GM21528 (cell line): Measurements from ENCODE around the gene SYNE4.

ENCODE experiments used
- ATAC-seq: cut with Tn5 transposase; IDR thresholded peaks from one replicate; pipeline ENCODE4 v1.9.1; 2021; ENCODE audit warnings: mild to moderate bottlenecking, moderate library complexity; ENCODE audit not compliant: unreplicated experiment, low FRiP score

The SYNE4 gene

DNA sequence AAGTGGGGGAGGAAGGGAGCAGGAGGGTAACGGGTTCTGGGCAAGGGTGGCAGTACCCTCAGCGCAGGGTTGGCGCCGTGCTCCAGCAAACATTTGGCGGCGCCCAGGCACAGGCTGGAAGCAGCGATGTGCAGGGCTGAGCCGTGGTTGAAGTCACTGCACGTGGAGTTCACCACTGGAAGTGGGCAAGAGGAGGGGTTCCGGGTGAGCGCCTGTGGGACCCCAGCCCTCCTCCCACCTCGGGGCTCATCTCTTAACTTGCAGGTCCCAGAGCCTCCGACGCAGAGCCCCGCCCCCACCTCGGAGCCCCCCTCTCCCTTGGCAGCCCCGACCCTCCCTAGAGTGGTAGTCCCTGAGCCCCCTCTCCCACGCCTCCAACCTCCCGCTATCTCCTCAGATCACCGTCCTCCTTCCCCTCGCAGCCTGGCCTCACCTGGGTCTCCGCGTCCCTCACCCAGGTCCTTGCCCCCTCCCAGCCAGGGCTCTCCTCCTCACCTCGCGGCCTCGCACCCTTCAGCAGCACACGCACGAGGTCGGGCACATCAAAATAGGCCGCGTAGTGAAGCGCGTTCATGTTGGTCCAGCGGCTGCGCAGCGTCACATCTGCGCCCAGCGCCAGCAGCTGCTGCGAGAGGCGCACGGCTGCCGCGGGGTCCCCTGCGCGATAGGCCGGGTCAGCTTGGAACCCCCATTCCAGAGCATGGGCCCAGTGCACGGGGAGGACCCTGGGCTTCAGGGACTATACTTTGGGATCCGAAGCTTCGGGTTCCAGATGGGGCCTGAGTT lies 17.7 kb upstream of the SYNE4 start:
- no peak for ATAC-seq

DNA sequence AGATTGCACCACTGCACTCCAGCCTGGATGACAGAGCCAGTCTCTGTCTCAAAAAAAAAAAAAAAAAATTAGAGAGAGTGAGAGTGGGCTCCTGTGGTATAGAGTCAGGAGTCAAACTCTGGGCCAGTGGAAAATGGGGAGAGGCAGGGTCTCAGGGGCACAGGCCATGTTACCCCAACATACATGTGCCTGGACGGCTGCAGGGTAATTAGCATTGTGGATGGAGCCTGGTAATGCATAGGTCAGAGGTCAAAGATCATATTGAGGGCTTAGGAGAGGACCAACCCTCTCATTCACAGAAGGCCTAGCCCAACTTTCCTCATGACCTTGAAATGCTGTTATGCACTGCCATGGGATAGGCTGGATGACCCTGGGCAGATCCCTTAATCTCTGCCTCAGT lies 16.9 kb upstream of the SYNE4 start:
- ATAC-seq: no peak

DNA sequence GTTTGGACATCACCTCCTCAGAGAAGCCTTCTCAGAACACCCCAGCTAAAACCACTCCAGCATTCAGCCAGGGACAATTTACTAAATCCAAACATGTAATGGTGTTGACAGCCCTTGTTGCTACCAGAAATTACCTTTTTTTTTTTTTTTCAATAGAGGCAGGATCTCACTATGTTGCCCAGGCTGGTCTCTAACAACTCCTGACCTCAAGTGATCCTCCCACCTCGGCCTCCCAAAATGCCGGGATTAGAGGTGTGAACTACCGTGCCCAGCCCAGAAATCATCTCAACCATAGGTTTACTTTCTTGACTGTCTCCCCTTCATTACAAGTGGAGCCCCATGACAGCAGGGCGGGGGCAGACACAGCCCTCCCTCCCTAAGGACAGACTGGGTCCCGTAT lies 14.8 kb upstream of the SYNE4 start:
- ATAC-seq: no peak

- no peak for ATAC-seq
These were observed 10.6 kb upstream of the SYNE4 start for GRCh38 chr19:36019061-36019670.

DNA sequence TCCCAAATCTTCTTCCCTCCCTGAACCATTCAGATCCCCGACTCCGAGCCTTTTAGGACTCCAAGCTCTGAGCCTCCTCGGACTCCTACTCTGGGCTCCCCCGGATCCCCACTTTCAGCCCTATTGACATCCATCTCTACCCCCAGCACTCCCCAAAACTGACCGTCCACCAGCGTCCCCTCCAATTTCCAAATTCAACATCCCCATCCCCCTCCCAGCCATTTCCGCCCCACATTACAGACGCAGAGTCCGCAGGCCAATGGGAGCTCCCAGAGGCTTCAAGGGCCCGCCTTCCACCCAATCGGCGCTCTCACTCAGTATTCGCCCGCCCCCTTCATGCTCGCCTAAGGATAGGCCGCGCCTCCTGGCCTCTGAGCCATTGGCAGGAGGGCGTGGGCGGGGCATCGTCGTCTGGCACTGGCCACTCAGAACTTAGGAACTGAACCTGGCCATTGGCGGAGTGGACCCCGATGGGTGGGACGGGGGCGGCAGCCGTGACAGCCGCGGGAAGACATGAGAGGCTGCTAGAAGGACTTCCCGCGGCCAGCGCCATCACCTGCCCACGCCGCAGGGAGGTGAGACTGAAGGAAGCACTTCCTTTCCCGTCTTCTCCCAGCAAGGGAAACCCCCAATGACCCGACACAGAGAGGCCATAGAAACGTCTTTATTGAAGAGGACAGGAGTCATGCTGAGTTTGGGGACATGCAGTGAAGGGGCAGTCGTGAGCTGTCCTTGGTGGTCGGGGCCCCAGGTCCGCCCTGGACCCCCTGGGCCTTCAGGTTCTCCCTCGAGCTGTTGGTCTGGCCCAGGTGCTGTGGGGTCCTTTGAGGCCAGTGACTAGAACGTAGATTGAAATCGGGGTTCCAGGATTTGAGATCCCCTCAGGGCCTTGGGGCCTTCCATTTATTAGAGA lies 5.7 kb upstream of the SYNE4 start, which contains the start of gene ALKBH6:
TSS of gene ALKBH6 (minus strand) at position 202 of the 913 bp plus-strand sequence. CDS start 816 bp downstream, outside the sequence.
- peak; percentile 91 for ATAC-seq

GRCh38 chr19:36013280-36014011 lies 4.8 kb upstream of the SYNE4 start:
- no peak for ATAC-seq

GRCh38 chr19:36010402-36010801 lies 1.8 kb upstream of the SYNE4 start:
- ATAC-seq: no peak

- ATAC-seq: no peak
These were observed 1.2 kb upstream of the SYNE4 start for GRCh38 chr19:36009633-36010379.

DNA sequence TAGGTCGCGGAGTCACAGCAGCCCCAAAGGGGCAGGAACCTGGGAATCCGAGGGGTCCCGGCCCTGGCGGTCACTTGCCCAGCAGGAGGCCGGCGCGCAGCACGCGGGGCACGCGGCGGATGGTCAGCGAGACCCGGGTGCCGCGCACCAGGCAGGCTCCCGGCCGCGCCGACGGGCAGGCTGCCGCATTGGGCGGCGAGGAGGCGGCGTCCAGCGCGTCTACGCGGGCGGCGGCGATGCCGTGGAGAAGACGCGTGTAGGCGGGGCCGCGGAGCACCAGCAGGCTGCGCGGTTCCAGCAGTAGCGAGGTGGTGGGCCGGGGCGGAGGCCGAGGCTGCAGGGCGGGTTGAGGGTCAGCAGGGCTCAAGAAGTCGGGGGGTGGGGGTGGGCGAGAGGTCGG lies 607 bp upstream of the SYNE4 start:
- ATAC-seq: no peak

DNA sequence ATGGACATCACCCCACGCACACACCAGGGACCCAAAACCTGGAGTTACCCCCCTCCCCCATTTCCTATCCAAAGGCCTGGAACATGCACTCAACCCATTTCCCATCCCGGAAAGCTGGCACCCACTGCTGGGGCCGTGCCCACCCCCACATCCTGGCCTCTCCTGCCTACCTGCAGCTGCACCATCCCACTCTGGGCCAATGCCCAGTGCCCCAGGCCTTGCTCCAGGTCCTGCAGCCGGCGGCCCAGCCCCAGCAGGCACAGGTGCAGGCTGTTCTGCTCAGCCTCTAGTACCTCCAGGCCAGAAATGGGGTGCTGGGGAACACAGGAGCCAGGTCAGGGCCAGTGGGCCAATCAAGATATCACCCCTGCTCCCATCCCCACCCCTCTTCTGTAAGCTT lies 1.7 kb downstream of the SYNE4 start:
- no peak for ATAC-seq

- no peak for ATAC-seq
These were observed 5.3 kb downstream of the SYNE4 start for GRCh38 chr19:36003284-36003683.

DNA sequence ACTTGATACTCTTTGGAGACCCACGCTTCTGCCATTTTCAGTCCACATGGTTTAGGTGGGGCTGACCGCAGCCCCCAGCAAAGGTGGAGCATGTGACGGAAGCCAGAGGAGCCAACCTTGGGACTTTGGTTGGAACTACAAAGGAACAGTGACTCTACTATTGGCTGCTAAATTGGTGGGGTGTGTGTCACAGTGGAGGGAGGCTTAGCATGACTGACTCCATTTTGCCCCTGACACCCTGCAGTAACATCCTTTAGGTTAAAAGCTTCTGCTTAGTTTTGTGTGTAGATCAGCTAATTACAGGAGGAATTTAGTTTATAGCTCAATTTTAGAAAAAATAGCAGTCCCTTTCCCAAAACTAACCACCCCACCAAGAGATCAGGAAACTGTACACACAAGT lies 7.0 kb downstream of the SYNE4 start:
- no peak for ATAC-seq

DNA sequence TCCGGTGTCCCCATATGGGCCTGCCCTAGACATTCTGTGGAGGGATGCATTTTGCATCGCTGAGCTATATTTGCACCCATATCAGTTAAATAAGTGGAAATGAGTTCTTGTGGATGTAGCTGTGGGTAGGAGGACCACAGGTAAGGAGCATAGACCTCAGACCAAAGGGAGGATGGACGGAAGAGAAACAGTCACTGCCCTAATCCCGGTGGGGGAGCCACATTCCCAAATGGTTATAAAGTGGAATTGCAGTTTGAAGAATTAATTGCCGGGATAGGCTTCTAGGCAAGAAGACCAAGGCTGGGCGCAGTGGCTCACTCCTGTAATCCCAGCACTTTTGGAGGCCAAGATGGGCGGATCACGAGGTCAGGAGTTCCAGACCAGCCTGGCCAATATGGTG lies 11.8 kb downstream of the SYNE4 start:
- no peak for ATAC-seq

- ATAC-seq: peak; percentile 76
These were observed 13.3 kb downstream of the SYNE4 start, which contains the start of gene SDHAF1 for GRCh38 chr19:35995048-35995993. TSS of gene SDHAF1 (plus strand) at chr19:35995188. CDS start at chr19:35995275, 87 bp downstream.

- ATAC-seq: no peak
These were observed 14.6 kb downstream of the SYNE4 start for GRCh38 chr19:35993923-35994598.

- ATAC-seq: no peak
These were observed 15.5 kb downstream of the SYNE4 start for GRCh38 chr19:35992907-35993765.
